ENCODE data around the gene C1QB. TPM values are rescaled to one million over a fixed set of nuclear protein-coding genes. Genes with fewer than 3 reads are reported as not detected.

C1QB gene
- total and polyA plus RNA-seq, 2 of the 4 experiments (the other 2 are of a cell fraction): not detected

DNA sequence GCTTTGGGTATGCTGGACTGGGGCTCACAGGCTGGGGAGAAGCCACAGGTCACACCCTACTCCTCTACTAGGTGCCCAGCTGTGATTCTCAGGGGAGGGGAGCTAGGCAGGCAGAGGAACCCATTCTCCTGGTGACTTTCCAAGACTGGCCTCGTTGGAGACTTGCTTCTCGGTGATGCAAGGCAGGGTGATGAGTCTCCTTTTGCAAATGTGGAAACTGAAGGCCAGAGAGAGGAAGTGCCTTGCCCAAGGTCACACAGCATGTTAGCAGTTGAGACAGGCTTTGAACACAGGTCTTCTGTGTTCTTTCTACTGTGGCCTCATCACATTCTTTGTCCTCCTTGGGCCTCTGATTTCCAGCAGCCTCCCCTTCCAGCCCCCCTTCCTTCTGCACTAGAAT is 37.1 kb upstream of the C1QB start:
- intact Hi-C loops (cut with micrococcal nuclease): no loop called here
- no peak overlapping the region for H2AK5ac ChIP-seq (ENCODE audit: low read depth, low read length)
- H4K5ac ChIP-seq (ENCODE audit: low read depth, low read length): no peak overlapping the region
- no peak overlapping the region for H3K4ac ChIP-seq (ENCODE audit: low read depth, low read length)
- no peak overlapping the region for H2BK20ac ChIP-seq (ENCODE audit: low read depth, low read length)
- POLR2A ChIA-PET (ENCODE audit: unreplicated experiment): no interaction called here
- no peak overlapping the region for H2AK9ac ChIP-seq (replicated peaks; ENCODE audit: low read depth, low read length, poor library complexity)
- no peak overlapping the region for H3K14ac ChIP-seq (replicated peaks; ENCODE audit: low read depth, low read length)
- TF ChIP-seq, protein P1, sequence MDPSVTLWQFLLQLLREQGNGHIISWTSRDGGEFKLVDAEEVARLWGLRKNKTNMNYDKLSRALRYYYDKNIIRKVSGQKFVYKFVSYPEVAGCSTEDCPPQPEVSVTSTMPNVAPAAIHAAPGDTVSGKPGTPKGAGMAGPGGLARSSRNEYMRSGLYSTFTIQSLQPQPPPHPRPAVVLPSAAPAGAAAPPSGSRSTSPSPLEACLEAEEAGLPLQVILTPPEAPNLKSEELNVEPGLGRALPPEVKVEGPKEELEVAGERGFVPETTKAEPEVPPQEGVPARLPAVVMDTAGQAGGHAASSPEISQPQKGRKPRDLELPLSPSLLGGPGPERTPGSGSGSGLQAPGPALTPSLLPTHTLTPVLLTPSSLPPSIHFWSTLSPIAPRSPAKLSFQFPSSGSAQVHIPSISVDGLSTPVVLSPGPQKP (IDR thresholded peaks at IDR 0.05; ENCODE audit: borderline replicate concordance, low read depth, low read length): no peak
- TF ChIP-seq CEBPB (IDR thresholded peaks at IDR 0.05; ENCODE audit: low read depth, low read length): no peak
- TF ChIP-seq MAFK (IDR thresholded peaks at IDR 0.05; ENCODE audit: low read depth, low read length): no peak
- TF ChIP-seq, protein P2, sequence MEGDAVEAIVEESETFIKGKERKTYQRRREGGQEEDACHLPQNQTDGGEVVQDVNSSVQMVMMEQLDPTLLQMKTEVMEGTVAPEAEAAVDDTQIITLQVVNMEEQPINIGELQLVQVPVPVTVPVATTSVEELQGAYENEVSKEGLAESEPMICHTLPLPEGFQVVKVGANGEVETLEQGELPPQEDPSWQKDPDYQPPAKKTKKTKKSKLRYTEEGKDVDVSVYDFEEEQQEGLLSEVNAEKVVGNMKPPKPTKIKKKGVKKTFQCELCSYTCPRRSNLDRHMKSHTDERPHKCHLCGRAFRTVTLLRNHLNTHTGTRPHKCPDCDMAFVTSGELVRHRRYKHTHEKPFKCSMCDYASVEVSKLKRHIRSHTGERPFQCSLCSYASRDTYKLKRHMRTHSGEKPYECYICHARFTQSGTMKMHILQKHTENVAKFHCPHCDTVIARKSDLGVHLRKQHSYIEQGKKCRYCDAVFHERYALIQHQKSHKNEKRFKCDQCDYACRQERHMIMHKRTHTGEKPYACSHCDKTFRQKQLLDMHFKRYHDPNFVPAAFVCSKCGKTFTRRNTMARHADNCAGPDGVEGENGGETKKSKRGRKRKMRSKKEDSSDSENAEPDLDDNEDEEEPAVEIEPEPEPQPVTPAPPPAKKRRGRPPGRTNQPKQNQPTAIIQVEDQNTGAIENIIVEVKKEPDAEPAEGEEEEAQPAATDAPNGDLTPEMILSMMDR (conservative IDR thresholded peaks at IDR 0.05; ENCODE audit: low read depth, low read length): no peak
- no peak for TF ChIP-seq MXI1 (IDR thresholded peaks at IDR 0.05; ENCODE audit: borderline replicate concordance, low read depth, low read length)
- TF ChIP-seq, protein P3, sequence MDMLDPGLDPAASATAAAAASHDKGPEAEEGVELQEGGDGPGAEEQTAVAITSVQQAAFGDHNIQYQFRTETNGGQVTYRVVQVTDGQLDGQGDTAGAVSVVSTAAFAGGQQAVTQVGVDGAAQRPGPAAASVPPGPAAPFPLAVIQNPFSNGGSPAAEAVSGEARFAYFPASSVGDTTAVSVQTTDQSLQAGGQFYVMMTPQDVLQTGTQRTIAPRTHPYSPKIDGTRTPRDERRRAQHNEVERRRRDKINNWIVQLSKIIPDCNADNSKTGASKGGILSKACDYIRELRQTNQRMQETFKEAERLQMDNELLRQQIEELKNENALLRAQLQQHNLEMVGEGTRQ (IDR thresholded peaks at IDR 0.05; ENCODE audit: low read depth, low read length): no peak
- no peak for TF ChIP-seq POLR2A (IDR thresholded peaks at IDR 0.05; ENCODE audit: low read depth, low read length)
- TF ChIP-seq CHD1 (IDR thresholded peaks at IDR 0.05; ENCODE audit: low read depth, low read length): no peak
- no peak for TF ChIP-seq MAZ (IDR thresholded peaks at IDR 0.05; ENCODE audit: borderline replicate concordance, low read depth, low read length)
- no peak for TF ChIP-seq BHLHE40 (IDR thresholded peaks at IDR 0.05; ENCODE audit: low read depth, low read length)
- no peak for TF ChIP-seq FOS (IDR thresholded peaks at IDR 0.05; ENCODE audit: low read depth, low read length)
- no peak for TF ChIP-seq NFE2L2 (IDR thresholded peaks at IDR 0.05; ENCODE audit: low read depth, low read length)
- no peak for TF ChIP-seq RFX5 (IDR thresholded peaks at IDR 0.05; ENCODE audit: low read depth, low read length)
- TF ChIP-seq RCOR1 (IDR thresholded peaks at IDR 0.05; ENCODE audit: insufficient replicate concordance, low read length): no peak
- no peak for TF ChIP-seq RAD21 (IDR thresholded peaks at IDR 0.05; ENCODE audit: low read length)
- no peak for TF ChIP-seq SMC3 (IDR thresholded peaks at IDR 0.05; ENCODE audit: low read depth, low read length)
- H2BK120ac ChIP-seq (ENCODE audit: low read depth, low read length): no peak overlapping the region
- CTCF ChIA-PET: interaction anchor here (1.0 kb wide), 1 partner anchor 43 kb away, joined by 3 read pairs; no protein-coding TSS in a partner anchor
- no peak overlapping the region for H2BK5ac ChIP-seq (ENCODE audit: low read depth, low read length, poor library complexity, severe bottlenecking)
- no peak overlapping the region for H3K56ac ChIP-seq (ENCODE audit: extremely low read depth, insufficient read depth, low read length)
- in situ Hi-C loops (cut with MboI; ENCODE audit: low sequenced_read_pairs): no loop called here
- no peak for DNase-seq
- H2BK15ac ChIP-seq (ENCODE audit: low read depth, low read length): no peak overlapping the region
- H4K91ac ChIP-seq (ENCODE audit: insufficient read depth, low read depth, low read length): no peak overlapping the region
- no peak overlapping the region for H3K9ac ChIP-seq (ENCODE audit: low read depth, low read length)
- H3K4me2 ChIP-seq (ENCODE audit: low read depth, low read length): no peak overlapping the region
- H2AFZ ChIP-seq (replicated peaks; ENCODE audit: low read length, poor library complexity): no peak overlapping the region
- H3K9me1 ChIP-seq (ENCODE audit: insufficient read depth, low read length): no peaks in the 10 kb centered on the region; the same call in 1 of the 2 replicates
- peaks cover 52% of the 10 kb centered on the region for H3K27me3 ChIP-seq (ENCODE audit: control insufficient read depth, insufficient read depth, low read length)
- H4K20me1 ChIP-seq (ENCODE audit: insufficient read depth, low read length): peaks cover 4% of the 10 kb centered on the region; the same call in 1 of the 2 replicates
- no peaks in the 10 kb centered on the region for H3K36me3 ChIP-seq (ENCODE audit: control insufficient read depth, insufficient read depth, low read length)
- no peak overlapping the region for H3K18ac ChIP-seq (ENCODE audit: low read depth, low read length)
- no peak overlapping the region for H4K8ac ChIP-seq (ENCODE audit: low read depth in 2 of 2, low read length in 2 of 2)
- no peaks in the 10 kb centered on the region for H3K79me1 ChIP-seq (ENCODE audit: low read depth in 1 of 2, low read length in 2 of 2)
- H3K27ac ChIP-seq (ENCODE audit: insufficient read depth, low read length): no peak overlapping the region
- no CpG with 5 or more reads among the region's 2 CpGs for WGBS, 2 experiments (ENCODE audit: extremely low coverage in 2 of 2, insufficient read length in 1 of 2)
- H3K4me1 ChIP-seq (ENCODE audit: control insufficient read depth, insufficient read depth, low read length): no peaks in the 10 kb centered on the region
- H3K23ac ChIP-seq (ENCODE audit: low read depth, low read length): no peak overlapping the region
- ATAC-seq (ENCODE audit: low read depth): no peak
- dilution Hi-C loops (cut with HindIII; ENCODE audit: low sequenced_read_pairs, unreplicated experiment): no loop called here
- no TSS peak for BruUV-seq (replicated peaks)
- no peaks in the 10 kb centered on the region for H3K9me3 ChIP-seq (ENCODE audit: control insufficient read depth, insufficient read depth, low read length)
- H3K4me3 ChIP-seq (ENCODE audit: insufficient read depth, low read depth, low read length): no peak overlapping the region
